A673 (cell line): ENCODE measurements around the gene CLRN1.

Experiments used
- CTCF ChIP-seq: fragments of 300-800, 200-600 bp; sonication (generic); conservative IDR thresholded peaks from 2 replicates; pipeline ENCODE4 v1.5.1; 2017; ENCODE audit warnings: low read depth, mild to moderate bottlenecking, antibody characterized with exemption, low read length, moderate library complexity, mixed read lengths
- EZH2 ChIP-seq: fragments of 200-600 bp; sonication (generic); IDR thresholded peaks from 2 replicates; pipeline ENCODE4 v1.6.1; 2017; ENCODE audit warnings: borderline replicate concordance, low read depth, mild to moderate bottlenecking, mixed read lengths, antibody characterized with exemption, low read length; ENCODE audit not compliant: poor library complexity, severe bottlenecking

GRCh38 chr3:151003029-151003767, 30.7 kb upstream of the CLRN1 start:
- no peak for TF ChIP-seq CTCF
- no peak for TF ChIP-seq EZH2
